ENCODE data around the gene FBXL13. TPM values are rescaled to one million over a fixed set of nuclear protein-coding genes. Genes with fewer than 3 reads are reported as not detected.

FBXL13 gene
- total RNA-seq, 2 experiments from 2014 or later: 1.6 to 2.0 TPM

DNA sequence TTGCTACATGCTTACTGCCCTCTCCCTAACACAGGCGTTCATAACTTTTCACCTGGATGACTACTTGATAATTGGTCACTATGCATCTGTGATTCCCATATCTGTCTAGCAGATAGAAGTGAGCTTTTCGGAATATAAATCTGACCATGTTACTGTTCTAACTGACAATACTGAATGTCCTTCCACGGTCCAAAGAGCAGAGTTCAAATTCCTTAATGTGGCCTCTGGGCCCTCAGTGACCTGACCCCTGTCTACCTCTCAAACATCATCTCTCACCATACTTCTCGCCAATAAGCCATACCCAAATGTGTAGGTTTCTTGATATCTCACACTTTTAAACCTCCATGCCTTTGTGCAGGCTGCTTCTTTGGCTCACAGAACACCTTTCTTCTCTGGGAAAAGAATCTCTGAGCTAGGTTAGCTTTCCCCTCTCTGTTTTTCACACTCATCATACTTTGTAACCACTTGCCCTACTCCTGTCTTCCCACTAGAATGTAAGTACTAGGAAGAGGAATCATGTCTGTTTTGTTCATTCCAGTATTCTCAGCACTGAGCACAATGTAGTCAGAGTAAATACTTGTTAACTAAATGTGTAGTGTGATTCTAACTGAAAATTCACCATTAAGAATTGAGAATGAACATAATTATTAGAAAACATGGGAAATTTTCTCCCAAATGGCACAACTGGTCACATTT, 201.0 kb downstream of the FBXL13 start:
- POLR2A ChIA-PET: interaction anchor here (0.6 kb wide), 1 partner anchor 1012 kb away, joined by 3 read pairs; no protein-coding TSS in a partner anchor
- H4K20me1 ChIP-seq (ENCODE audit: insufficient read depth, low read length): no peaks in the 10 kb centered on the region

DNA sequence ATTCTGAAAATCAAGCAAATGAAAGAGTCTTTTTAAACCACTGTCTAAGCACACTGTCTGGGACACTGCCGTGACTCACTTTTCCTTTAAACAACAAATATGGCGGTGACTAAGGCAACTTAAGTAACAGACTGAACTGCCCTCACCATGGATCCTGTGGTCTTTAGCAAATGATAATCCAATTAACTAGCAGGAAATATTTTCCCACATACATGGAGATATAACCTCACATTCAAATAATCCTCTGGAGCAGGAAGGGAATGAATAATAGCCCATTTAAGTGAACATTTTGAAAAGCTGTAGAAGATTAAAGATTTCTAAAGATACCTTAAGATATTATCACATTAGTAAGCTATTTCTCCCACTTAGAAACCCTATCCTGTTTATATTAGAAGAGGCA, 202.1 kb downstream of the FBXL13 start:
- H2AFZ ChIP-seq (ENCODE audit: low read length): no peak overlapping the region
- POLR2A ChIA-PET: interaction anchor here (0.6 kb wide), 2 partner anchors 928 to 1962 kb away, joined by 3 read pairs; no protein-coding TSS in a partner anchor

More for the DNA sequence above, 201.0 kb downstream of the FBXL13 start:
- no peaks in the 10 kb centered on the region for H3K79me2 ChIP-seq (ENCODE audit: insufficient read depth, low read depth, low read length)
- intact Hi-C loops (cut with micrococcal nuclease; ENCODE audit: unreplicated experiment): no loop called here
- no peak for DNase-seq (ENCODE audit: low spot score)
- no peaks in the 10 kb centered on the region for H3K36me3 ChIP-seq (ENCODE audit: insufficient read depth, low read length)
- H3K4me2 ChIP-seq (ENCODE audit: low read length): no peak overlapping the region
- H3K27ac ChIP-seq (ENCODE audit: low read depth, low read length, poor library complexity, severe bottlenecking): no peak overlapping the region
- no peak overlapping the region for H2AFZ ChIP-seq (ENCODE audit: low read length)
- no peaks in the 10 kb centered on the region for H3K4me1 ChIP-seq (ENCODE audit: insufficient read depth, low read length, poor library complexity, severe bottlenecking)
- no peak overlapping the region for H3K4me3 ChIP-seq (ENCODE audit: low read depth, low read length, poor library complexity, severe bottlenecking)
- H3K9me3 ChIP-seq (ENCODE audit: low read length): no peaks in the 10 kb centered on the region
- CTCF ChIA-PET (ENCODE audit: unreplicated experiment): no interaction called here
- TF ChIP-seq, protein P1, sequence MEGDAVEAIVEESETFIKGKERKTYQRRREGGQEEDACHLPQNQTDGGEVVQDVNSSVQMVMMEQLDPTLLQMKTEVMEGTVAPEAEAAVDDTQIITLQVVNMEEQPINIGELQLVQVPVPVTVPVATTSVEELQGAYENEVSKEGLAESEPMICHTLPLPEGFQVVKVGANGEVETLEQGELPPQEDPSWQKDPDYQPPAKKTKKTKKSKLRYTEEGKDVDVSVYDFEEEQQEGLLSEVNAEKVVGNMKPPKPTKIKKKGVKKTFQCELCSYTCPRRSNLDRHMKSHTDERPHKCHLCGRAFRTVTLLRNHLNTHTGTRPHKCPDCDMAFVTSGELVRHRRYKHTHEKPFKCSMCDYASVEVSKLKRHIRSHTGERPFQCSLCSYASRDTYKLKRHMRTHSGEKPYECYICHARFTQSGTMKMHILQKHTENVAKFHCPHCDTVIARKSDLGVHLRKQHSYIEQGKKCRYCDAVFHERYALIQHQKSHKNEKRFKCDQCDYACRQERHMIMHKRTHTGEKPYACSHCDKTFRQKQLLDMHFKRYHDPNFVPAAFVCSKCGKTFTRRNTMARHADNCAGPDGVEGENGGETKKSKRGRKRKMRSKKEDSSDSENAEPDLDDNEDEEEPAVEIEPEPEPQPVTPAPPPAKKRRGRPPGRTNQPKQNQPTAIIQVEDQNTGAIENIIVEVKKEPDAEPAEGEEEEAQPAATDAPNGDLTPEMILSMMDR (conservative IDR thresholded peaks at IDR 0.05; ENCODE audit: low read length): no peak
- TF ChIP-seq EZH2phosphoT487 (IDR thresholded peaks at IDR 0.05; ENCODE audit: borderline replicate concordance, low read depth, low read length): no peak
- H3K9me2 ChIP-seq (ENCODE audit: insufficient read depth, low read length): no peaks in the 10 kb centered on the region
- BruUV-seq (replicated peaks): no TSS peak

DNA sequence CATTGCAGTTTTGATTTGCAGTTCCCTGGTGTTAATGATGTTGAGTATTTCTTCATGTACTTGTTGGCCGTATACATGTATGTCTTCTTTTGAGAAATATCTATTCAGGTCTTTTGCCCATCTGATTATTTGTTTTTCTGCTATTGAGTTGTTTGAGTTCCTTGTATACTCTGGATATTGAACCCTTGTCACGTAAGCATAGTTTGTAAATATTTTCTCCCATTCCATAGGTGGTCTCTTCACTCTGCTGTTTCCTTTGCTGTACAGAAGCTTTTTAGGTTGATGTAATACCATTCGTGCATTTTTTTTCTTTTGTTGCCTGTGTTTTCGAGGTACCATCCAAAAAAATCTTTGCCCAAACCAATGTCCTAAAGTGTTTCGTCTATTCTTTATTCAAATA, 205.4 kb downstream of the FBXL13 start:
- no peaks in the 10 kb centered on the region for H3K9me3 ChIP-seq (ENCODE audit: low read length)
- BruUV-seq (replicated peaks): no TSS peak
- intact Hi-C loops (cut with micrococcal nuclease; ENCODE audit: unreplicated experiment): no loop called here
- no peak for DNase-seq (ENCODE audit: low spot score)
- no peak overlapping the region for H3K4me3 ChIP-seq (ENCODE audit: low read depth, low read length, poor library complexity, severe bottlenecking)
- no peaks in the 10 kb centered on the region for H3K4me1 ChIP-seq (ENCODE audit: insufficient read depth, low read length, poor library complexity, severe bottlenecking)
- H3K36me3 ChIP-seq (ENCODE audit: insufficient read depth, low read length): no peaks in the 10 kb centered on the region
- no peak overlapping the region for H3K27ac ChIP-seq (ENCODE audit: low read depth, low read length, poor library complexity, severe bottlenecking)
- no peaks in the 10 kb centered on the region for H4K20me1 ChIP-seq (ENCODE audit: insufficient read depth, low read length)
- H3K9me2 ChIP-seq (ENCODE audit: insufficient read depth, low read length): no peaks in the 10 kb centered on the region
- no peak overlapping the region for H3K4me2 ChIP-seq (ENCODE audit: low read length)
- H2AFZ ChIP-seq (ENCODE audit: low read length): no peak overlapping the region
- no peak for TF ChIP-seq EZH2phosphoT487 (IDR thresholded peaks at IDR 0.05; ENCODE audit: borderline replicate concordance, low read depth, low read length)
- TF ChIP-seq, protein P1 (conservative IDR thresholded peaks at IDR 0.05; ENCODE audit: low read length): no peak
- ChIA-PET POLR2A (no interaction called here), CTCF (ENCODE audit: unreplicated experiment) (no interaction called here)
- H3K79me2 ChIP-seq (ENCODE audit: insufficient read depth, low read depth, low read length): no peaks in the 10 kb centered on the region

More for the DNA sequence above, 202.1 kb downstream of the FBXL13 start:
- Histone ChIP-seq H3K9me2 (ENCODE audit: insufficient read depth, low read length) (no peaks in the 10 kb centered on the region), H4K20me1 (ENCODE audit: insufficient read depth, low read length) (no peaks in the 10 kb centered on the region), H3K36me3 (ENCODE audit: insufficient read depth, low read length) (no peaks in the 10 kb centered on the region), H3K4me2 (ENCODE audit: low read length) (no peak overlapping the region), H3K27ac (ENCODE audit: low read depth, low read length, poor library complexity, severe bottlenecking) (no peak overlapping the region), H3K4me1 (ENCODE audit: insufficient read depth, low read length, poor library complexity, severe bottlenecking) (no peaks in the 10 kb centered on the region), H3K4me3 (ENCODE audit: low read depth, low read length, poor library complexity, severe bottlenecking) (no peak overlapping the region), H3K79me2 (ENCODE audit: insufficient read depth, low read depth, low read length) (no peaks in the 10 kb centered on the region), H3K9me3 (ENCODE audit: low read length) (no peaks in the 10 kb centered on the region)
- BruUV-seq (replicated peaks): no TSS peak
- no peak for DNase-seq (ENCODE audit: low spot score)
- CTCF ChIA-PET (ENCODE audit: unreplicated experiment): no interaction called here
- TF ChIP-seq EZH2phosphoT487 (IDR thresholded peaks at IDR 0.05; ENCODE audit: borderline replicate concordance, low read depth, low read length): no peak
- TF ChIP-seq, protein P1 (conservative IDR thresholded peaks at IDR 0.05; ENCODE audit: low read length): no peak
- intact Hi-C loops (cut with micrococcal nuclease; ENCODE audit: unreplicated experiment): no loop called here

Measured in OCI-LY7 (cell line).